Stimulated activated CD4-positive, alpha-beta T cell treated with anti-CD3 and anti-CD28 coated beads, TNF-alpha, amount 100 ng/mL, for 48 hours (primary cell): ENCODE results near the gene FMNL1.

Experiments used
- DNase-seq, 3 donors: peaks; one replicate each; pipeline ENCODE4 v3.0.0-alpha.2; 2020; ENCODE audit warnings: low read depth in 3 of 3

Gene FMNL1

DNA sequence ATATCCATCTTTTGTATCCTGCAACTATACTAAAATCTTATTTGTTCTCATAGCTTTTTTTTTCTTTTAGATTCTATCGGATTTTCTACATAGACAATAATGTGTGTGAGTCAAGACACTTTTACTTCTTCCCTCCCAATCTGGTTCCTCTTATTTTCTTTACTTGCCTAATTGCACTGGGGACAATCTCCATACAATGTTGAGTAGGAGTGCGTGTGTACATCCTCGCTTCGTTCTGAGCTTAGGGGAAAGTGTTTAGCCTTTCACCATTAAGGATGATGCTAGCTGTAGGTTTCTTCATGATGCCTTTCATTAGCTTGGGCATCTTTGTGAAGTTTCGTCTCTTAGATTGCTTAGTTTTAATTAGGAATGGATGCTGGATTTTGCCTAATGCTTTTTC lies 37.3 kb downstream of the FMNL1 start:
- no peak for DNase-seq

DNA sequence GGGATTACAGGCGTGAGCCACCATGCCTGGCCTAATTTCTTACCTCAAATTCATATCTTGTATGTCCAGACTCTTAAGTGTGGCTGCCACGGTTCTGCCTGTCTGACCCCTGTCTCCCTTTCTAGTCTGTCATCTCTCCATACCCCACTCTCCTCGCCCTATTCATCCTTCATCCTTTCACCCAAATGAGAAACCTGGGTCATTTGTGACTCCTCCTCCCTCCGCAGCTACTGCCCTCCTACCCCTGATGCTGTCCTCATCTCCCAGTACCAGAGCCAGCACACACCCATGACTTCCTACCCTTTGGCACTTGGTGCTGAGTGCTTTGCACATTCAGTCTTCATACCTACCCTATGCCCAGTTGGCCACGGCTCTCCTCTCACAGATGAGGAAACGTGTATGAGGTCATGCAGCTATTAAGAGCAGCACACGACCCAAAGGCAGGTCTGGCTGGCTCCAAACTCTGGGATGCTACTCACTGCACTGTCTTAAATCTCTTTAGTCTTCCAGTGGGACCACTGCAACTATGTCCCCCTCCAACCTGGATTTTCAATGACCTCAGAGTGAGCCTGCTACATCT lies 38.6 kb downstream of the FMNL1 start:
- DNase-seq = no peak

GRCh38 chr17:45261577-45262515 lies 40.2 kb downstream of the FMNL1 start, which contains the start of gene SPATA32:
SPATA32 (minus strand) TSS chr17:45262094; CDS start chr17:45262016, 78 bp downstream.
- DNase-seq = peak; percentile 23 to 51 (median 50)

DNA sequence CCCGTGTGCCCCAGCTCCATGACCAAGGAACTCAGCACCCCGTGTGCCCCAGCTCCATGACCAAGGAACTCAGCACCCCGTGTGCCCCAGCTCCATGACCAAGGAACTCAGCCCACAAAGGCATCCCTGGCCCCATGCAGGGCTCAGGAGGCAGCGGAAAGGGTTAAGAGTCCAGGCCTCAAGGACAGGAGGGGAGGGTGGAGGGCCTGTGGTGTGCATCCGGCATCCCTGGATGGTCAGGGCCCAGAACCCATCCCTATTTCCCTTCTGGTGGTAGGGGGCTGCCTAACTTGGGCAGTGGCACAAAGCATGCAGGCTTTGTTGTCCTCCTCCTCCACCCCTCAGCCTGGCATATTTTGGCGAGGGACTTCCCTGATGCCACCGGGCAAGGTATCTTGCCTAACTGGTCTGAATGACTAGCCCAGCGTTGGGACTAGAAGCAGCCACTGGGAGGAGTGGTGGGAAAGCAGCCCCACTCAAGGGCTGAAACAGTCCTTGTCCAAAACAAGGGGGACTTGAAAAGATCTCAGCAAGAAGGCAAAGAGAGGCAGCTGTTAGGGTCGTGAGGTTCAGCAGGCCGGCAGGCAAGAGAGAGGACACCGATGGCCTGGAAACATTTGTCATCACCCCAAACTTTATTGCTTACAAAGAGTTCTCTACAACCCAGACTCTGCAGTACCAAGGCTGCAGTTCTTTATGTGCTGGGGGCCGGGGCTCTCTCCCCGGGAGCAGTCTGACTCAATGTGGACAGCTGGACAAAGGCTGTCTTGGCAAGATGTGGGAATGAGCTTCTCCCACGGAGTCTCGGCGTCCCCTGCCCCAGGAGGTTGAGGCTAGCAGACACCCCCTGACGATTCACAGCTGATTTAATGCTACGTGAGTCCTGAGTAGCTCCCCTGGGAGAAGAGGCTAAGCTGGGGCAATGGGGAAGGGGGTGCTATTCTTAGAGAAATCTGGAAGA lies 41.1 kb downstream of the FMNL1 start:
- no peak for DNase-seq

DNA sequence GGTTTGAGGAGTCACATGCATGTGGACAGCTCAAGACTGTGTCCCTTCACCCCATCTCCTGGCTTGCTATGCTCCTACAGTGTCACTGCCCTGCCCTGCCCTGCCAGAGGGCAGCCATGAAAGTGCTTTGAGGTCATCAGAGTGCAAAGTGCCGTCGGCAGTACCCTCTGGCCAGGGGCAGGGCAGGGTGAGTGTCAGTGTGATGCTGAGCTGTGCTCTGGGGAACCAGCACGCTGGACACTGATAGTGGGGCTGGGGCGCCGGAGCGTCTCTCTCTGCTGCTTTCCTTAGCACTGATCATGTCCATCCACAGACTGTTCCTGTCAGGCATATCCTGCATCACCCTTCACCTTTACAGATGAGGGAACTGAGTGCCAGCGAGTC lies 41.8 kb downstream of the FMNL1 start:
- DNase-seq = no peak

DNA sequence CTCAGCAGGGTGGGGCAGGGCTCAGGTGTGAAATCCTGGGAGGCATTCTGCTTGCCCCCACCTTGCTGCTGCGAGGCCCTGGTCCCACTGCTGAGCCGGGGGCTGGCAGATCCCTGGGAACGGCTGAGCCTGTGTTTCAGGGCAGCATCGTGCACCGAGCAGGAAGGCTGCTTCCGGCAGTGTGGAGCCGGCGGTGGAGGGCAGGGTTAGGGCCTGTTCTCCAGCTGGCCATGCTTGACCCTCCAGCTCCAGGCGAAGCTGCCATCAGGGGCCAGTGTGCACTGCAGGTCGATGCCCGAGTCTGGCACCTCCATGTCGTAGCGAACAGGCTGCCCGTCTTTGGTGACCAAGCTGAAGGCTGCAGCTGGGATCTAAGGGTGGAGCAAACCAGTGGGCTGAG lies 42.7 kb downstream of the FMNL1 start:
- DNase-seq = no peak

DNA sequence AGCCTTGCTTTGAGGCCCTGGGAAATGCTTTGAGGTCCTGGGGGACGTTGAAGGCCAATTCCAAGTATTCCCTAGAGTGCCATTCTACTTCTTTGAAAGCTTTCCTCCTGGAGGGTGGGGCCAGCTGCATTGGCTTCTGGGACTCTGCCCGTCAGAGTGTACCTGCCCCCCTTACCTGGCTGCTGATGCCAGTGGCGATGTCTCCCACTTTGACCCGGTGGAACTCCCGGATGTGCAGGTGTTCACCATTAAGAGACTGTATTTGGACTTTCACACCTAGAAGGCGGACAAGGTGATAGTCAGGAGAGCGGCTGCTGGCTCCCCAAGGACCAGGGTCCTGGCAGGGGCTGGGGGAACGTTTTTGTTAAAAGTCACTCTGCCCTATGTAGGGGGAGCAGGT lies 43.3 kb downstream of the FMNL1 start:
- no peak for DNase-seq

DNA sequence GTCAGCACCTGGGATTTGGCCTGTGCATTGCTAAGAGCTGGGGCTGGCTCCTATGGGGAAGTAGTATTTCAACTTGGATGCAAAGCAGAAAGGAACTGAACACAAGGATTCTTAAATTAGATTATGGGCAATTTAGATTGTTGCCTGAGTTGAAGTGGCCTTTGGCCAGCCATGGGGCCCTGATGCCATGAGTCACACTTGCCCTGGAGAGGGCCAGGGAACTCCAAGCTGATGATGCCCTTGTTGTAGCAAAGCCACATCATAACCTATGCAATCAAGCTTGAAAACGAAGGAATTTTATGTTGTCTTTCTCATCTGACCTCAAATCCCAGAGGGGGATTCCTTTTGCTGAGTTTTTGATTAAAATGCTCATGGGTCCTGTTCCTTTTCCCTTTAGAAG lies 44.1 kb downstream of the FMNL1 start:
- DNase-seq = no peak

DNA sequence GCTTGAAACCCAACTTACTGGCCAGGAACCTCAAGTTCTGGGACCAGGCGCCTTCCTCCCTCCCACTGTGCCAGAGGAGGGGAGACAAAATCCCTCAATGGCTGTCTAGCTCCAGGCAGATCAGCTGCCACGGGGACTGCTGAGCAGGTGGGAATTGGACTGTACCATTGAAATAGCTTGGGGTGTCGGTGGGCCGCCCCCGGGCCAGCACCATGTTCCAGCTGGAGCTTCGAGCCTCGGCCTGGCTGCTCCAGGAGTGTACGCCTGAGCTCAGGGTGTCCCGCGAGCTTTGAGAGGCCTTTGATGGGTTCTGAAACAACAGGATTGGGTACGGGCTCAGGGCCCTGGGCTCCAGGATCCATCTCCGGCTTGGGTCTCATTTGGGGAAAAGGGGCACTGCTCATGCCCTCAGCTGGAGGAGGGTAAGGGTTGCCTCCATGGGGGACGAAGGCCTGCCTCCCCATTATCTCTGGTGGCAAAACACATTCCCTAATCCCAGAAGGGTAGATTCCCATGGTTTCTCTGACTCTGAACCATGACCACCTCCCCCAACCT lies 44.8 kb downstream of the FMNL1 start:
- DNase-seq = no peak

DNA sequence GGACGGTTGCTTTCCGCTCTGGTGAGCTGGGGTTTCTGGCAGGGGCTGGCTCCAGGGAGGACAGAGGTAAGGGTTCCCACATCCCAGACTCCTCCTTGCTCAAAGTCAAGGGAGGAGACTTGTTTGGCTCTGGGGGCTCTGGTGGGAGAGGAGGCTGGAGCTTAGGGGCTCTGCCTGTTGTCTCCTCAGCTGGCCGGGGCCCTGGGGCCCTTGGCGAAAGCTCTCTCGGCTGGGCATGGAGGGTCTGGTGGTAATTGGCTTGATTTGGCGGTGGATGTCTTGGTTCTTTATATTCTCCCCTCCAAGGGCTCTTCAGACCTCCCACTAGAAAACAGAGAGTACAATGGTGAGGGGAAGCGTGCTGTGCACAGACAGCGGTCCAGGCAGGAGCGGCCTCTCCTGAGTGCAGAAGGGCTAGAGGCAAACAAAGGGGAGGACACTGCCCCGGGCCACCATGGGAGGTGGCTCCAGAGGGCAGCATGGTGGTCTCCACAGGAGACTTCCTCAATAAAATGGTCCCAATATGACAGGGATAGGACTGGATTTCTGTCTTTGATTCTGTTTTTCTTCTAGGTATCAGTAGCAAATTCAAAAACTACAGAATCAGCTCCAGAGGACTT lies 45.9 kb downstream of the FMNL1 start:
- no peak for DNase-seq

DNA sequence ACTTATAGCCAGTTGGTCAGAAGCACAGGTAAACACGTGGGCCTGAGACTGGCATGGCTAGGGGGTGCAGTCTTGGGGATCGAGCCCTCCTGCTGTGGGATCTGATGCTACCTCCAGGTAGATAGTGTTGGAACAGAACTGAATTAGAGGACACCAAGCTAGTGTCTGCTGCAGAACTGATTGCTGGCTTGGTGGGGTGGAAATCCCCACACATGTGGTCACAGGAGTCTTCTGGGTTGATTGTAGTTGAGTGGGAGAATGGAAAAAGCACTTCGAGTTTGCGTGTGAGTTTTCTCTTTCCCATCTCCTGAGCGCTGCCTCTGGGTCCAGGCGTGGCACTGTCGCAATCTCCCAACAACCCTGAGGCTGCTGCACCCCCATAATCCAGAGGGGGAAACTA lies 48.2 kb downstream of the FMNL1 start:
- DNase-seq = no peak

DNA sequence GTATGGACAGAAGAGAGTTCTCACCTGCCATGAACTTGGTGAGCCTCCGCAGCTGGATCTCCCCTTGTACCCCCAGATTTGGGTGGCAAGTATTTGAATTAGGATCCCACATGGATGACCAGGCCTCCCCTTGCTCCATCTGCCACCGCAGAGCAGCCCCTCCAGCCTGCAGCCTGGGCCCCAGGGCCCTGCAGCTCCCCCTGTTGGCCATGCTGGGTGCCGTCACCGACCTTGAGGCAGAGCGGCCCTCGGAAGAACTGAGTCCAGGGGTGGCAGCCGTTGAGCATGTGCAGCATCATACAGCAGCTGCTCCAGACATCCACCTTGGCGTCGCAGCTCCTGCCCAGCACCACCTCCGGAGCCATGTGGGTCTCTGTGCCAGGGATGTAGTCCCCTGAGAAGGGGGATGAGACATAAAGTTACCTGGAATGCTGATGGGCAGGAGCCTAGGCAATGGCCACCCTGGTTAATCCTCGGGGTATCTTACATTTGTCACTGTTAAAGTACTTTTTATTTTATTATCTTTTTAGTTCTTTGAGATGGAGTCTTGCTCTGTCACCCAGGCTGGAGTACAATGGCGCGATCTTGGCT lies 49.2 kb downstream of the FMNL1 start:
- peak in 2 of 3 donors; percentile 22 to 47 for DNase-seq

GRCh38 chr17:45271603-45272002 lies 49.9 kb downstream of the FMNL1 start:
- no peak for DNase-seq

GRCh38 chr17:45273551-45273957 lies 51.9 kb downstream of the FMNL1 start:
- DNase-seq = no peak

DNA sequence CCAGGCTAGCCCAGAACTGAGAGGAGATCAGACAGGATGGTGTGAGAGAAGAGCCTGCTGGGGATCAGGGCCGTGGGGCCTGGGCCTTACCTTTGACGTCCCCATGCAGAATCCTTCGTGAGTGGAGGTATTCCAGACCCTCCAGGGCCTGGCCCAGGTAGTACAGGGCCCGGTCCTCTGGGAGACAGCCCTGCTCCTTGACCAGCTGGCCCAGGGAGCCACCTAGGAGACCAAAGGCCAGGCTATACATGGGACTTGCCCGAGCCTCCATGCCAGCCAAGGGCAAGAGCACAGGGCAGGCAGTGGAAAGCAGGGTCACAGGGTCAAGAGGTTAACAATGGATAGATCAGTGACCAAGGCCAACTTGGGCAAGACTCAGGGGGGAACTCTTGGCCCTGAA lies 52.3 kb downstream of the FMNL1 start:
- no peak for DNase-seq

DNA sequence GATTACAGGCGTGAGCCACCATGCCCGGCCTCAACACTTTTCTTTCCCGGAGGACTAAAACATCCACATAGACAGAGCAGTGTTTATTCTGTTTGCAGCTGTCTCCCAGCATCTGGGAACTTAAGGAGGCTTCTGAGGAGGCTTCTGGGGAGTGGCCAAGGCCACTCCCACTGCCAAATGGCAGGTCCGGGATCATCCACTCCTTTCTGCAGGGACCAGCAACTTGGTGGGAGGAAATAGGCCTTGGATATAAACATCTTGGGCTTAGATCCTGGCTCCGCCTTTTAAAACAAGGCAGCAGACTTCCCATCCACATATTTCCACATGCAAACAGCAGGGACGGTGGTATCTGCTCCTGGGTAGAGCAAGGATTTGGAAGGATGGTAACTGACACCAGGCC lies 54.3 kb downstream of the FMNL1 start:
- DNase-seq = no peak

- peak; percentile 80 to 85 (median 82) for DNase-seq
Observed at GRCh38 chr17:45277216-45277849, 55.6 kb downstream of the FMNL1 start.

DNA sequence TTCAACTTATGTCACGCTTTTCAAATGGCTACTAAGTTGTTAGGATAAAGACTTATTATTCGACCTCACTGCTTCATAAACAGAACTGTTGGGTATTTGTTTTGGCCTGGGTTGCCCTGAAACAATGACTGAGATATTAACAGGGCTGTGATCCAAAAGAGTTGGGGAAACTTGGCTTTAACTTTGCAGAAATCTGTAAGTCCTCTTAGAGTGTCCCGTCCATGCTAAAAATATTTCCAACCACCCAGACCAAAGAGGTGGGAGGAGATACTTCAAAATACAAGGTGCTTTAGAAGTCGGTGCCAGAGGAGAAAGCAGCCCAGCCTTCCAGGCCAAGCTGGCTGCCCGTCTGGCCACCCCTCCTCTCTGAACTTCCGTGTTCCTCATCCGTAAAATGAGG lies 56.3 kb downstream of the FMNL1 start:
- DNase-seq = no peak

GRCh38 chr17:45279898-45280297 lies 58.2 kb downstream of the FMNL1 start:
- no peak for DNase-seq
